Measurements from ENCODE around the gene GRAMD2B.
"Not testable (repeated sequence)": the region's sequence is repeated elsewhere in the genome, so short reads cannot be mapped to it uniquely, and the experiment has no call there.

The GRAMD2B gene

GRCh38 chr5:126452477-126452876 is 29.3 kb downstream of the GRAMD2B start:
- no peak for DNase-seq

- DNase-seq = no peak
Observed at GRCh38 chr5:126454081-126454480, 30.9 kb downstream of the GRAMD2B start.

- no peak for DNase-seq
Observed at GRCh38 chr5:126454535-126454934, 31.3 kb downstream of the GRAMD2B start.

GRCh38 chr5:126455264-126455663 is 32.1 kb downstream of the GRAMD2B start:
- DNase-seq = no peak

GRCh38 chr5:126455728-126456127 is 32.5 kb downstream of the GRAMD2B start:
- DNase-seq = no peak

- DNase-seq = no peak
Observed at GRCh38 chr5:126456217-126456820, 33.1 kb downstream of the GRAMD2B start.

- no peak for DNase-seq
Observed at GRCh38 chr5:126460459-126460858, 37.2 kb downstream of the GRAMD2B start.

GRCh38 chr5:126460977-126461376 is 37.8 kb downstream of the GRAMD2B start:
- DNase-seq = no peak

- DNase-seq = no peak
Observed at GRCh38 chr5:126461838-126462237, 38.6 kb downstream of the GRAMD2B start.

- DNase-seq = no peak
Observed at GRCh38 chr5:126462239-126463014, 39.2 kb downstream of the GRAMD2B start.

- no peak for DNase-seq
Observed at GRCh38 chr5:126464016-126464415, 40.8 kb downstream of the GRAMD2B start.

- no peak for DNase-seq
Observed at GRCh38 chr5:126464959-126465358, 41.8 kb downstream of the GRAMD2B start.

- DNase-seq = no peak
Observed at GRCh38 chr5:126468091-126468490, 44.9 kb downstream of the GRAMD2B start.

- DNase-seq = no peak
Observed at GRCh38 chr5:126469536-126470316, 46.5 kb downstream of the GRAMD2B start.

GRCh38 chr5:126470529-126470928 is 47.3 kb downstream of the GRAMD2B start:
- DNase-seq = not testable (repeated sequence)

- DNase-seq = no peak
Observed at GRCh38 chr5:126471247-126471646, 48.0 kb downstream of the GRAMD2B start.

GRCh38 chr5:126471875-126472537 is 48.8 kb downstream of the GRAMD2B start:
- no peak for DNase-seq

GRCh38 chr5:126472538-126472889 is 49.3 kb downstream of the GRAMD2B start:
- no peak for DNase-seq

GRCh38 chr5:126477294-126478117 is 54.3 kb downstream of the GRAMD2B start:
- no peak for DNase-seq

- no peak for DNase-seq
Observed at GRCh38 chr5:126479810-126480209, 56.6 kb downstream of the GRAMD2B start.

GRCh38 chr5:126480824-126481223 is 57.6 kb downstream of the GRAMD2B start:
- DNase-seq = no peak

- no peak for DNase-seq
Observed at GRCh38 chr5:126481243-126481642, 58.0 kb downstream of the GRAMD2B start.

Data from suppressor macrophage treated with lipopolysaccharide for 4 hours (primary cell).